ENCODE results near the gene ZNF397.

ZNF397 gene

DNA sequence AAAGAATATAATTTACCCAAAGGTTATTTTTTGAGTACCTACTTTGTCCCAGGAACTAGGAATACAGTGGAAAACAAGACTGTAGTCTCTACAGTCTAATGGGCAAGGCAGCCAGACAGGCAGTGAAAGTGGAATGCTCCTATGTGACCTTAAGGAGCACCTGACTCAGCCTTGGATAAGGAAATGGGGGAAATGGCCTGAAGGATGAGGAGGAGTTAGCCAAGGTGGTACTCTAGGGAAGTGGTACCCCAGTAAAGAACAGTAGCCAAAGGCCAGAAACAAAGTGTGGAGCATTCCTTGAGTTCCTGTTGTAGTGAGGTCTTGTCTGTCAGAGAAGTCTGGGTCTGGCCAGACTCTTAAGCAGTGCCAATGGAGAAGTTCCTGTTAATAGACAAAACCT is 6.0 kb downstream of the ZNF397 start:
- DNase-seq (ENCODE audit: low spot score) = no peak

GRCh38 chr18:35247412-35248249 is 6.8 kb downstream of the ZNF397 start:
- DNase-seq (ENCODE audit: low spot score) = no peak

DNA sequence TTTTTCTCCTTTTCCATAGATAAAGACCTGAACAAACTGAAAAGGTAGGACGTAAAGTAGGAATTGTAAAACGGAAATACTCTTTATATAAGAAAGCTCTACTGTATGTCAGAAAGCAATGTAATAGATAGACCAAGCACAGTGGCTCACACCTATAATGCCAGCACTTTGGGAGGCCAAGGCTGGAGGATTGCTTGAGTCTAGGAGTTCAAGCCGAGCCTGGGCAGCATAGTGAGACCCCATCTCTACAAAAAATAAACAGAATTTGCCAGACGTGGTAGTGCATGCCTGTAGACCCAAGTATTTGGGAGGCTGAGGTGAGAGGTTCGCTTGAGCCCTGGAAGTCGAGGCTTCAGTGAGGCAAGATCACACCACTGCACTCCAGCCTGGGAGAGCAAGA is 7.6 kb downstream of the ZNF397 start:
- no peak for DNase-seq (ENCODE audit: low spot score)

DNA sequence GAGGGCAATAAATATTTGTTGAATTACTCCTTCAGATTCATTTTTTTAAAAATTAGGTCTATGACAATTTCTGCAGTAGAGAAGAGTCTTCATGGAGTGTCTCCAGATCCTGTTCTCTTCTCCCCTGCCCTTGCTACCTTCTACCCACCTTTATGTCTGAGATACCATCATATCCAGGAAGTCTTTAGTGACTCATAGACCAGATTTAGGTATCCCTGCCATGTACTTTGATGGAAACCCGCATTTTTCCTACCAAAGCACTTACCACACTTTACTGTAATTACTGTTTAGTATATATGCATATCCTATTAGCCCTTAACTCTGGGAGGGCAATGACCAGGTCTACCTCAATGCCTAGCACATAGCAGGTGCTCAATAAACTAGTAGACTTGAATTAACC is 11.6 kb downstream of the ZNF397 start:
- DNase-seq (ENCODE audit: low spot score) = no peak

- DNase-seq (ENCODE audit: low spot score) = no peak
Observed at GRCh38 chr18:35253655-35254287, 12.9 kb downstream of the ZNF397 start.

DNA sequence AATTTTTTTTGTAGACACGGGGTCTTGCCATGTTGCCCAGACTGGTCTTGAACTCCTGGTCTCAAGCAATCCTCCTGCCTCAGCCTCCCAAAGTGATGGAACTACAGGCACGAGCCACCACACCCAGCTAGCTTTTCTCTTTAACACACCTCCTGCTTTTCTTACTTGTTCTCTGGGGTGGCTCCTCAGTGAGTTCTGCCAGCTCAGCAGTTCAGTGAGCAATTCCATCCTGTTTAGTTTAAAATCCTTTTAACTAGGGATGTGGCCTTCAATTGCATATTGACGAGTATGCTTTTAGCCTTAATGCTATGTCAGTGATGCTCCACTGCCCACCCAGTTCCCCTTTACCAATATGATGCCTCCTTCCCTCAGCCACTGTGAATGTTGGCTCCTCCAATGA is 16.1 kb downstream of the ZNF397 start:
- no peak for DNase-seq (ENCODE audit: low spot score)

- DNase-seq (ENCODE audit: low spot score) = no peak
Observed at GRCh38 chr18:35264409-35264808, 23.6 kb downstream of the ZNF397 start.

GRCh38 chr18:35267161-35267651 is 26.4 kb downstream of the ZNF397 start:
- DNase-seq (ENCODE audit: low spot score) = peak; percentile 53

- DNase-seq (ENCODE audit: low spot score) = no peak
Observed at GRCh38 chr18:35267809-35268208, 27.0 kb downstream of the ZNF397 start.

DNA sequence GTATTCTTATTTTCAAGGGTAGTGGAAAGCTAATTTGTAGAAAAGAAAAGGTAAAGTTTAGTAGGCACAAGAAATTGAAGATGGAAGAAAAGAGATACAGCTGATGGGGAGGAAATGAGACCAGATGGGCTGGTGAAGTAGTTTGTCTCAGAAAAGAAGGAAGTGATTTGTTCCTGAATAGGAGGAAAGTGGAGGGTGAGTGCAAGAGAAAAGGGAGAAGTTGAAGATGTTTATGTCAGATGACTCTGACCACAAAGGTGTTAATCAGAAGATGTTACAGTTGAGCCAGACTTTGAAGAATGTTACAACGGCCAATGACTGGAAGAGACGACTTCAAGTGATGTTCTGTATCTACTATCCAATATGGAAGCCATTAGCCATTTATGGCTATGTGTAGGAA is 28.0 kb downstream of the ZNF397 start:
- no peak for DNase-seq (ENCODE audit: low spot score)

- DNase-seq (ENCODE audit: low spot score) = no peak
Observed at GRCh38 chr18:35271656-35272055, 30.8 kb downstream of the ZNF397 start.

GRCh38 chr18:35276267-35276666 is 35.4 kb downstream of the ZNF397 start:
- no peak for DNase-seq (ENCODE audit: low spot score)

DNA sequence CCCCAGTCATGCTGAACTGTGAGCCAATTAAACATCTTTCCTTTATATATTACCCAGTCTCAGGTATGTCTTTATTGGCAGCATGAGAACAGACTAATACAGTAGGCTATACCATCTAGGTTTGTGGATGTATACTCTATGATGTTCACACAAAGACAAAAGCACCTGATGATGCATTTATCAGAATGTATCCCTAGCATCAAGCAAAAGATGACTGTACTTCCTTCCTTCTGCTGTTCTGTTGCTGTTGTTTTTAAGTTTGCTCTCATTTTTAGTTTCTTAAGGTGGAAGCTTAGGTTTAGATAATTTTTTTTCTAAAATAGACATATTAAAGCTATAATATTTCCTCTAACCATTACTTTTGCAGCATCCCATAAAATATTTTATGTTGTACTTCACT is 36.8 kb downstream of the ZNF397 start:
- DNase-seq (ENCODE audit: low spot score) = no peak

GRCh38 chr18:35278085-35278484 is 37.3 kb downstream of the ZNF397 start:
- no peak for DNase-seq (ENCODE audit: low spot score)

GRCh38 chr18:35278969-35279368 is 38.1 kb downstream of the ZNF397 start:
- no peak for DNase-seq (ENCODE audit: low spot score)

DNA sequence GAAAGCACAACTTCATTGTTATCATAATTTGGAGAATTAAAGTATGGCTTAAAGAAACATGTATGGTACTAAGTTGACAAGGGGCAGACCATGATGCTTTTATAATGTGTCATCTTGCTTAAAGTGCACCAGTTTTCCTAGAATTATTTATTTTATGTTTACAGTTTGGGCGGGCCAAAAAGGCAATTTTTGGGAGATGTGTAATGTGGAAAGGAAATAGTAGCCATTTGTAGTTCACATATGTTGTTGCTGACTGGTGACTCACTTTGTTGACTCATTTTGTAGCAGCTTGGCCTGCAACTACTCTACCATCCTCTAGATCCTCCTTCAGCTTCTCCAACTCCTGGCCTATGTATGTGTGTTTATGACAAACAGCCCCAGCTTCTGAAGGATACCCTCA is 41.5 kb downstream of the ZNF397 start:
- peak; percentile 81 for DNase-seq (ENCODE audit: low spot score)

DNA sequence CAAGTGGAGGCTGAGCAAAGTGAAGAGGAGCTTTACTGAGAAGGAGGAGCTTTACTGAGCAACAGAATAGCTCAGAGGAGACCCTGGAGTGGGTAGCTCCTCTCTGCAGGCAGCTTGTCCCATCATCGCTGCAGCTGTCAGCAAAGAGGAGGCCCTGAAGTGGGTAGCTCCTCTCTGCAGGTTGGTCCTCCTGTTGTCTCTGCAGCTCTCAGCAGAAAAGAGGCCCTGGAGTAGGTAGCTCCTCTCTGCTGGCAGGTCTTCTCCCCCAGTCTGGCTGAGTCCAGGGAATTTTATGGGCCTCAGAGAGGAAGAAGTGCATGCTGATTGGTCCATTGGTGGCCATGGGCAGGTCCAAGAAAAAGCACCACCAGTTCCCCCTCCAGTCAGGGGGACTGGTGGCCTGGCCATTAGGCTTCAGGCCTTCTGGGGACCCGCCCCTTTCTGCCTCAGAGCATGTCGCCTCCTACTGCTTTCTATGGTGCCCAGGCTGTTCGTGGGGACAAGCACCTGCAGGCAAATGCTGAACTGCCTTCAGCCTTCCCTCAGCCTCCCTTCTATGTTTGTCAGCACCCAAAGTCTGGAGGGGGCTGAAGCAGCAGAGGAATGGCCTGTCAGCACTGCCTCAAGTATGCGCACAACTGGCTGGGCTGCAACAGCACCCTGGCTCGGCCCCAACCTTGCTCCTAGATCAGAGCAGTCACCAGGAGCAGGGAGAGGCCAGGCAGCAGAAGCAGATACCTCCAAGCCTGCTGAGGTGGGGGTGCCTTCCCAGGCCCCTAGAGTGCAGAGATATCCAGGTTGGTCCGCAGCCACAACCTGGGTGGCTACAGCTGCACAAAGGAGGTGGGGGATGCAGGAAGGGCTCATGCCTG is 43.3 kb downstream of the ZNF397 start:
- no peak for DNase-seq (ENCODE audit: low spot score)

DNA sequence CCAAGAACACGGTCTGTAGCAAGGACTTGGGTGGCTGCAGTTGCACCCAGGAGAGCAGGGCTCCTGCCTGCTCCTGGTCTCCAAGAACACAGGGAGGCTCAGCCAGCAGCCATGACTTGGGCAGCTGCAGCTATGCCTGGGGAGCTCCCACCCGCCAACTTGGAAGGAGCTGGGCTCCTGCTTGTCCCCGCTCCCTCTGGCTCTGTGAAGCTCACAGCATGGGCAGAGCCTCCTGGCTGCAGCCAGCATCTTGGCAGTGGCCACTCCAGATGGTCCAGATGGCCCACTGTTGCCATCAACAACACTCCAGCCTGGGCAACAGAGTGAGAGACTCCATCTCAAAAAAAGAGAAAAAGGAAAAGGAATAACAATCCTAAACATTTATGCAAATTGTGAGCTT is 44.0 kb downstream of the ZNF397 start:
- no peak for DNase-seq (ENCODE audit: low spot score)

GRCh38 chr18:35289293-35289692 is 48.5 kb downstream of the ZNF397 start:
- DNase-seq (ENCODE audit: low spot score) = peak; percentile 25

- DNase-seq (ENCODE audit: low spot score) = peak; percentile 19
Observed at GRCh38 chr18:35289727-35290093, 48.9 kb downstream of the ZNF397 start.

DNA sequence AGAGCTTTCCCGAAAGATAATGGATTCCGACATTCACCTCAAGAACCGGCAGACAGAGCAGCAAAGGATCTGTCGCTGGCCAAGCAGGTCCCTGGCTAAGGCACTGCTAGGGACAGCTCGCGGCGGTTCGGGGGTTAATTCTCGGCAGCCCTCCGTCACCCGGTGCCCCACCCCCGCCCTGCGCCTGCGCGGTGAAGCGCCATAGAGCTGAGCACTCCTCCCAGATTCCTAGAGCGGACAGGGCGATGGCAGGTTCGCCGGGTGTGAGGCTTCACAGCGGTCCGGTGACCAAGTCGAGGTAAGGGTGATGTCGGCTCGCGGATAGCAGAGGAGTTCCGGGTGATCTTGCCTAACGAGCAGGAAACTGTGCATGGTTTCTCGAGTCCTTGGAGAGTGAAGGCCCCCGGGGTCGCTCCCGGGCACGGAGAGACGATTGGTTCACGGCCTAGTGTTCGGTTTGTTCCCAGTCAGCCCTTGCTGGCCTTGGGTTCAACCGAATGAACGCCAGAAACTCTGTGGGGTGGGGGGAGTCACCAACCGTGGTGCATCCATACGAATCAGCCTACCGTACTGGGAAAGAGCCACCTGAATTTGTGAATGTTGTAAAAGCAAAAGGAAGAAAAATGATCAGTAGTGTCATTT is 49.4 kb downstream of the ZNF397 start, which contains the start of gene ZSCAN30:
TSS of gene ZSCAN30 (minus strand) at position 136 of the 642 bp plus-strand sequence. CDS start 25,877 bp downstream, outside the sequence.
- peak; percentile 99 for DNase-seq (ENCODE audit: low spot score)

DNA sequence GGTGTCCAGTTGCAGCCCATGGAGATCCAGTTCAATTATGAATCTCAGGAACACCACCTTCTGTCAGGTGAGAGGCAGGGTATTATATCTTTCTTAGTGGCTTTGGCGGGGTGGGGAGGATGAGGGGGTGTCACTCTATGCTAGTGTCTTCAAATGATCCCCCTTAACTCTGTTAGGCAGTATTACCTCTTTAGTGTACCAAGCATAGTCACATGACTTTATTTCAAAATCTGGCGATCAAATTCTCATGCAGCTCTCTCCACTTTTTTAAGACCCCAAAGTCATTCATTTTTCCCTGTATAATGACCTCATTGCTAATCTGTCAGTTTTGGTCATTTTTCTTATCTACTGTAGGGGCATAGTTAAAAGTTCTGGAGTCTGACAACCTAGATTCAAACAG is 50.3 kb downstream of the ZNF397 start:
- DNase-seq (ENCODE audit: low spot score) = no peak

All from AG20443 (cell line).